HepG2 (cell line): Measurements from ENCODE around the gene TFPI. TPM values are rescaled to one million over a fixed set of nuclear protein-coding genes. Genes with fewer than 3 reads are reported as not detected.

Experiments used
- BHLHE40 ChIP-seq: IDR thresholded peaks from 2 replicates; pipeline ENCODE4 v1.6.1; 2011; ENCODE audit warnings: low read length, improper control_type of control experiment
- ELF3 ChIP-seq: IDR thresholded peaks from 2 replicates; pipeline ENCODE4 v1.6.1; 2016; ENCODE audit warnings: missing genetic modification reagents, missing compliant biosample characterization
- EP300 ChIP-seq, 3 experiments: sonication (generic) in 1 of 3; formaldehyde crosslinking in 1 of 3; IDR thresholded peaks; 2 replicates each; pipeline versions ENCODE4 v1.5.1 to v1.6.1; 2011 to 2020; ENCODE audit warnings: low read depth in 2 of 3, low read length in 2 of 3, borderline replicate concordance in 1 of 3, improper control_type of control experiment in 1 of 3, mild to moderate bottlenecking in 1 of 3, missing genetic modification reagents in 1 of 3, moderate library complexity in 1 of 3
- IKZF5 ChIP-seq: IDR thresholded peaks from 2 replicates; pipeline ENCODE4 v1.6.1; 2018; ENCODE audit warnings: missing genetic modification reagents, mild to moderate bottlenecking, missing compliant biosample characterization
- PBX3 ChIP-seq: sonication (generic); formaldehyde crosslinking; IDR thresholded peaks from 2 replicates; pipeline ENCODE4 v1.8.1; 2023; ENCODE audit warnings: missing genetic modification reagents, inconsistent platforms, borderline replicate concordance
- SALL1 ChIP-seq: sonication (generic); formaldehyde crosslinking; IDR thresholded peaks from 2 replicates; pipeline ENCODE4 v1.8.0; 2022; ENCODE audit warnings: mild to moderate bottlenecking, missing genetic modification reagents
- SKI ChIP-seq: fragments of 450-650 bp; IDR thresholded peaks from one replicate; pipeline ENCODE4 v1.6.1; 2018; ENCODE audit warnings: mild to moderate bottlenecking; ENCODE audit not compliant: partially characterized antibody
- SKIL ChIP-seq: sonication (generic); formaldehyde crosslinking; IDR thresholded peaks from 2 replicates; pipeline ENCODE4 v1.8.0; 2022; ENCODE audit warnings: missing genetic modification reagents, mild to moderate bottlenecking, moderate library complexity, borderline replicate concordance
- ZBTB14 ChIP-seq: sonication (generic); formaldehyde crosslinking; IDR thresholded peaks from 2 replicates; pipeline ENCODE4 v1.4.0; 2020; ENCODE audit warnings: missing genetic modification reagents
- ZC3H13 ChIP-seq: sonication (generic); formaldehyde crosslinking; IDR thresholded peaks from 2 replicates; pipeline ENCODE4 v1.8.1; 2023; ENCODE audit warnings: mild to moderate bottlenecking, missing genetic modification reagents, moderate library complexity
- ZNF136 ChIP-seq: sonication (generic); formaldehyde crosslinking; IDR thresholded peaks from 2 replicates; pipeline ENCODE4 v1.8.1; 2022; ENCODE audit warnings: low read depth, mild to moderate bottlenecking, moderate library complexity, missing genetic modification reagents
- ZNF335 ChIP-seq: sonication (generic); formaldehyde crosslinking; IDR thresholded peaks from 2 replicates; pipeline ENCODE4 v1.4.0; 2020; ENCODE audit warnings: missing genetic modification reagents
- ZNF33B ChIP-seq: sonication (generic); formaldehyde crosslinking; IDR thresholded peaks from 2 replicates; pipeline ENCODE4 v1.5.1; 2020; ENCODE audit warnings: mild to moderate bottlenecking, missing genetic modification reagents
- ZNF432 ChIP-seq: sonication (generic); formaldehyde crosslinking; IDR thresholded peaks from 2 replicates; pipeline ENCODE4 v1.5.0; 2020; ENCODE audit warnings: missing genetic modification reagents, mild to moderate bottlenecking, borderline replicate concordance
- ZNF598 ChIP-seq: sonication (generic); formaldehyde crosslinking; IDR thresholded peaks from 2 replicates; pipeline ENCODE4 v1.5.1; 2020; ENCODE audit warnings: mild to moderate bottlenecking, missing genetic modification reagents, borderline replicate concordance
- ZNF614 ChIP-seq: IDR thresholded peaks from 2 replicates; pipeline ENCODE4 v1.6.1; 2018; ENCODE audit warnings: missing biosample characterization, missing genetic modification reagents, inconsistent platforms, borderline replicate concordance
- ZNF660 ChIP-seq: sonication (generic); formaldehyde crosslinking; IDR thresholded peaks from 2 replicates; pipeline ENCODE4 v1.5.1; 2020; ENCODE audit warnings: mild to moderate bottlenecking, low read depth, missing genetic modification reagents, borderline replicate concordance
- ZNF672 ChIP-seq: sonication (generic); formaldehyde crosslinking; IDR thresholded peaks from 2 replicates; pipeline ENCODE4 v1.8.1; 2022; ENCODE audit warnings: missing genetic modification reagents
- ZNF775 ChIP-seq: sonication (generic); formaldehyde crosslinking; IDR thresholded peaks from 2 replicates; pipeline ENCODE4 v1.4.0; 2020; ENCODE audit warnings: missing genetic modification reagents, mild to moderate bottlenecking, moderate library complexity, borderline replicate concordance
- ZNF776 ChIP-seq: sonication (generic); formaldehyde crosslinking; IDR thresholded peaks from 2 replicates; pipeline ENCODE4 v1.4.0; 2020; ENCODE audit warnings: mild to moderate bottlenecking, missing genetic modification reagents
- ZNF784 ChIP-seq: sonication (generic); formaldehyde crosslinking; IDR thresholded peaks from 2 replicates; pipeline ENCODE4 v1.5.1; 2020; ENCODE audit warnings: missing genetic modification reagents, mild to moderate bottlenecking, borderline replicate concordance
- ZNF788 ChIP-seq: sonication (generic); formaldehyde crosslinking; IDR thresholded peaks from 2 replicates; pipeline ENCODE4 v1.5.0; 2020; ENCODE audit warnings: mild to moderate bottlenecking, missing genetic modification reagents, borderline replicate concordance
- polyA plus RNA-seq, 8 experiments: library from polyadenylated mRNA; depleted of rRNA in 3 of 8; stranded (reverse) in 7 of 8; unstranded in 1 of 8; fragments of >200 nt; fragmentation: Illumina TruSeq in 4 of 8; extraction: Trizol in 4 of 8; gene quantifications; 2 replicates each; pipeline versions ENCODE4 v1.2.1 to v1.2.3, GENCODE V29; 2011 to 2016; ENCODE audit warnings: low read depth in 4 of 8, missing spikeins in 1 of 8, mixed read lengths in 1 of 8; ENCODE audit not compliant: insufficient read depth in 1 of 8
- total RNA-seq, 5 experiments: library from RNA; depleted of rRNA; stranded (reverse); fragments of >200 nt; fragmentation: Illumina TruSeq; extraction: Trizol; gene quantifications; 2 replicates each; pipeline ENCODE4 v1.2.3, GENCODE V29; 2016; ENCODE audit warnings: low read depth in 1 of 5

TFPI gene
- total and polyA plus RNA-seq, 2 of the 13 experiments (the other 11 are each of a cell fraction or from before 2014, with no cell fraction given), result 301 to 436 TPM

GRCh38 chr2:187509667-187510417 is 44.4 kb downstream of the TFPI start (continued):
- TF ChIP-seq SKIL (CRISPR knock-in tag) (peak; percentile 97), ZBTB14 (CRISPR knock-in tag) (no peak), EP300 (IDR thresholded peaks at IDR 0.05; ENCODE audit: low read depth in 2 of 2, low read length in 2 of 2) (peak; percentile 28 to 99; a peak in 2 of 4 replicates), EP300 (CRISPR knock-in tag; IDR thresholded peaks at IDR 0.05; ENCODE audit: borderline replicate concordance) (peak; percentile 98), ZC3H13 (no peak), ZNF672 (CRISPR knock-in tag) (no peak), ZNF775 (CRISPR knock-in tag) (no peak; the same call in 1 of the 2 replicates), ZNF136 (no peak), SALL1 (CRISPR knock-in tag) (peak; percentile 90; the same call in 1 of the 2 replicates), ZNF660 (CRISPR knock-in tag) (no peak), ELF3 (CRISPR knock-in tag) (peak; percentile 96), ZNF614 (peak; percentile 67), ZNF33B (CRISPR knock-in tag) (no peak), ZNF776 (CRISPR knock-in tag) (no peak), ZNF432 (CRISPR knock-in tag) (no peak), BHLHE40 (no peak), ZNF335 (CRISPR knock-in tag) (no peak), IKZF5 (CRISPR knock-in tag) (peak; percentile 88), ZNF788 (CRISPR knock-in tag) (0 out of 2 replicates have a peak, but pooled peaks have one; percentile 39), SKI (peak; percentile 95), PBX3 (CRISPR knock-in tag) (no peak; the same call in 1 of the 2 replicates), ZNF784 (CRISPR knock-in tag) (no peak), ZNF598 (CRISPR knock-in tag) (no peak)
